Measurements from ENCODE around the gene LY6G5C. TPM values are rescaled to one million over a fixed set of nuclear protein-coding genes. Genes with fewer than 3 reads are reported as not detected.
A peak's percentile ranks its signal among the peaks of the same experiment; 100 is the strongest.

LY6G5C gene
- total and polyA plus RNA-seq, 9 of the 15 experiments (the other 6 are each of a cell fraction or from before 2014, with no cell fraction given): 0.10 to 0.67 (median 0.46) TPM; not detected in 4

DNA sequence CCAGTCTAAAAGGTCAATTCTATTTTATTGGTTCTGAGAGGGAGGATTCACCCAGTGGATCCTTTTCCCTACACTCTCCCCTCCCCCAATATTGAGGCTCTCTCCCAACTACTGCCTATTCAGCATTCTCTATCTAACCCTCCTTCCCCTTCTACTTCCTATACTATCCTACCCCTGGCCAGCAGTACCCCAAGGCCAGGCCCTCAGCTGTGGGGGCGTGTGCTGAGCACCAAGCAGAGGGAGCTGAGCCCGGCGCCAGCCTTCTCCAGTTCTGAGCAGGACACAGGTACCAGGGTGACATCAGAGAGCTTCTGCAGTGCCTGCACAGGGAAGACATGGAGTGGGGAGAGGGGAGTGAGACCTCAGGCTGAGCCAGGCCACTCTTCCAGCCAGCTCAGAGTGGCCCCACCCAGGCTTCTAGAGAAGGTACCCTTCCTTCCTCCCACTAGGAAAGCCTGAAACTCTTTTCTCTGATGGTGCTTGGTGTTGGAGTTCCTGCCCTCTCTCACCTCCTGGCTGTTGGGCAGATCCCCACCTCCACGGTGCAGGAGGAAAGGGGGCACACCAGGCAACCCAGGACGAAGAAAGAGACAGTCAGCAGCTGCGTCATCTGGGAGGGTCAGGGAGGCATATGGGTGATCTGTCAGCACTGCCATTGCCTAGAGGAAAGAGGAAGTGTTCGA, 46.3 kb upstream of the LY6G5C start (continued):
- TF ChIP-seq, protein P1, sequence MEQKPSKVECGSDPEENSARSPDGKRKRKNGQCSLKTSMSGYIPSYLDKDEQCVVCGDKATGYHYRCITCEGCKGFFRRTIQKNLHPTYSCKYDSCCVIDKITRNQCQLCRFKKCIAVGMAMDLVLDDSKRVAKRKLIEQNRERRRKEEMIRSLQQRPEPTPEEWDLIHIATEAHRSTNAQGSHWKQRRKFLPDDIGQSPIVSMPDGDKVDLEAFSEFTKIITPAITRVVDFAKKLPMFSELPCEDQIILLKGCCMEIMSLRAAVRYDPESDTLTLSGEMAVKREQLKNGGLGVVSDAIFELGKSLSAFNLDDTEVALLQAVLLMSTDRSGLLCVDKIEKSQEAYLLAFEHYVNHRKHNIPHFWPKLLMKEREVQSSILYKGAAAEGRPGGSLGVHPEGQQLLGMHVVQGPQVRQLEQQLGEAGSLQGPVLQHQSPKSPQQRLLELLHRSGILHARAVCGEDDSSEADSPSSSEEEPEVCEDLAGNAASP (IDR thresholded peaks at IDR 0.05): no peak
- no peak for TF ChIP-seq HNRNPLL (IDR thresholded peaks at IDR 0.05; ENCODE audit: low read depth, low read length, poor library complexity, severe bottlenecking)
- TF ChIP-seq ZNF444 (CRISPR knock-in tag; IDR thresholded peaks at IDR 0.05): no peak
- TF ChIP-seq ZNF282 (CRISPR knock-in tag; IDR thresholded peaks at IDR 0.05): no peak
- TF ChIP-seq ZNF696 (CRISPR knock-in tag; conservative IDR thresholded peaks at IDR 0.05): no peak
- TF ChIP-seq, protein P2, sequence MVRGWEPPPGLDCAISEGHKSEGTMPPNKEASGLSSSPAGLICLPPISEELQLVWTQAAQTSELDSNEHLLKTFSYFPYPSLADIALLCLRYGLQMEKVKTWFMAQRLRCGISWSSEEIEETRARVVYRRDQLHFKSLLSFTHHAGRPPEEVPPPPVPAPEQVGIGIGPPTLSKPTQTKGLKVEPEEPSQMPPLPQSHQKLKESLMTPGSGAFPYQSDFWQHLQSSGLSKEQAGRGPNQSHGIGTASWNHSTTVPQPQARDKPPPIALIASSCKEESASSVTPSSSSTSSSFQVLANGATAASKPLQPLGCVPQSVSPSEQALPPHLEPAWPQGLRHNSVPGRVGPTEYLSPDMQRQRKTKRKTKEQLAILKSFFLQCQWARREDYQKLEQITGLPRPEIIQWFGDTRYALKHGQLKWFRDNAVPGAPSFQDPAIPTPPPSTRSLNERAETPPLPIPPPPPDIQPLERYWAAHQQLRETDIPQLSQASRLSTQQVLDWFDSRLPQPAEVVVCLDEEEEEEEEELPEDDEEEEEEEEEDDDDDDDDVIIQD (CRISPR knock-in tag; IDR thresholded peaks at IDR 0.05): no peak
- no peak for TF ChIP-seq CBX8 (IDR thresholded peaks at IDR 0.05; ENCODE audit: borderline replicate concordance, extremely low read depth, low read depth, low read length, poor library complexity, severe bottlenecking)
- TF ChIP-seq ZNF347 (CRISPR knock-in tag; IDR thresholded peaks at IDR 0.05; ENCODE audit: low read depth): no peak
- TF ChIP-seq SPI1 (IDR thresholded peaks at IDR 0.05; ENCODE audit: borderline replicate concordance, low read depth, low read length): peak; percentile 100
- no peak for TF ChIP-seq MXI1 (IDR thresholded peaks at IDR 0.05; ENCODE audit: low read depth, low read length)
- TF ChIP-seq, protein P3, sequence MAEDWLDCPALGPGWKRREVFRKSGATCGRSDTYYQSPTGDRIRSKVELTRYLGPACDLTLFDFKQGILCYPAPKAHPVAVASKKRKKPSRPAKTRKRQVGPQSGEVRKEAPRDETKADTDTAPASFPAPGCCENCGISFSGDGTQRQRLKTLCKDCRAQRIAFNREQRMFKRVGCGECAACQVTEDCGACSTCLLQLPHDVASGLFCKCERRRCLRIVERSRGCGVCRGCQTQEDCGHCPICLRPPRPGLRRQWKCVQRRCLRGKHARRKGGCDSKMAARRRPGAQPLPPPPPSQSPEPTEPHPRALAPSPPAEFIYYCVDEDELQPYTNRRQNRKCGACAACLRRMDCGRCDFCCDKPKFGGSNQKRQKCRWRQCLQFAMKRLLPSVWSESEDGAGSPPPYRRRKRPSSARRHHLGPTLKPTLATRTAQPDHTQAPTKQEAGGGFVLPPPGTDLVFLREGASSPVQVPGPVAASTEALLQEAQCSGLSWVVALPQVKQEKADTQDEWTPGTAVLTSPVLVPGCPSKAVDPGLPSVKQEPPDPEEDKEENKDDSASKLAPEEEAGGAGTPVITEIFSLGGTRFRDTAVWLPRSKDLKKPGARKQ (CRISPR knock-in tag; IDR thresholded peaks at IDR 0.05): no peak
- no peak for TF ChIP-seq ZNF75A (CRISPR knock-in tag; IDR thresholded peaks at IDR 0.05)
- TF ChIP-seq, protein P4, sequence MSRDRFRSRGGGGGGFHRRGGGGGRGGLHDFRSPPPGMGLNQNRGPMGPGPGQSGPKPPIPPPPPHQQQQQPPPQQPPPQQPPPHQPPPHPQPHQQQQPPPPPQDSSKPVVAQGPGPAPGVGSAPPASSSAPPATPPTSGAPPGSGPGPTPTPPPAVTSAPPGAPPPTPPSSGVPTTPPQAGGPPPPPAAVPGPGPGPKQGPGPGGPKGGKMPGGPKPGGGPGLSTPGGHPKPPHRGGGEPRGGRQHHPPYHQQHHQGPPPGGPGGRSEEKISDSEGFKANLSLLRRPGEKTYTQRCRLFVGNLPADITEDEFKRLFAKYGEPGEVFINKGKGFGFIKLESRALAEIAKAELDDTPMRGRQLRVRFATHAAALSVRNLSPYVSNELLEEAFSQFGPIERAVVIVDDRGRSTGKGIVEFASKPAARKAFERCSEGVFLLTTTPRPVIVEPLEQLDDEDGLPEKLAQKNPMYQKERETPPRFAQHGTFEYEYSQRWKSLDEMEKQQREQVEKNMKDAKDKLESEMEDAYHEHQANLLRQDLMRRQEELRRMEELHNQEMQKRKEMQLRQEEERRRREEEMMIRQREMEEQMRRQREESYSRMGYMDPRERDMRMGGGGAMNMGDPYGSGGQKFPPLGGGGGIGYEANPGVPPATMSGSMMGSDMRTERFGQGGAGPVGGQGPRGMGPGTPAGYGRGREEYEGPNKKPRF (IDR thresholded peaks at IDR 0.05; ENCODE audit: low read depth, low read length): no peak
- TF ChIP-seq, protein P5, sequence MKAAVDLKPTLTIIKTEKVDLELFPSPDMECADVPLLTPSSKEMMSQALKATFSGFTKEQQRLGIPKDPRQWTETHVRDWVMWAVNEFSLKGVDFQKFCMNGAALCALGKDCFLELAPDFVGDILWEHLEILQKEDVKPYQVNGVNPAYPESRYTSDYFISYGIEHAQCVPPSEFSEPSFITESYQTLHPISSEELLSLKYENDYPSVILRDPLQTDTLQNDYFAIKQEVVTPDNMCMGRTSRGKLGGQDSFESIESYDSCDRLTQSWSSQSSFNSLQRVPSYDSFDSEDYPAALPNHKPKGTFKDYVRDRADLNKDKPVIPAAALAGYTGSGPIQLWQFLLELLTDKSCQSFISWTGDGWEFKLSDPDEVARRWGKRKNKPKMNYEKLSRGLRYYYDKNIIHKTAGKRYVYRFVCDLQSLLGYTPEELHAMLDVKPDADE (conservative IDR thresholded peaks at IDR 0.05; ENCODE audit: control insufficient read depth, low read depth, low read length): no peak
- no peak; the same call in 1 of the 2 replicates for TF ChIP-seq SP1 (CRISPR knock-in tag; IDR thresholded peaks at IDR 0.05)
- TF ChIP-seq ZNF445 (CRISPR knock-in tag; IDR thresholded peaks at IDR 0.05; ENCODE audit: low read depth): no peak
- no peak for TF ChIP-seq RBM15 (IDR thresholded peaks at IDR 0.05; ENCODE audit: insufficient read depth, low read length)
- no peak for TF ChIP-seq MCM3 (IDR thresholded peaks at IDR 0.05)
- TF ChIP-seq CBFB (CRISPR knock-in tag; IDR thresholded peaks at IDR 0.05): no peak
